Measurements from ENCODE around the gene CCDC9. TPM values are rescaled to one million over a fixed set of nuclear protein-coding genes. Genes with fewer than 3 reads are reported as not detected.

CCDC9 gene
- total and polyA plus RNA-seq, 2 of the 13 experiments (the other 11 are each of a cell fraction or from before 2014, with no cell fraction given), result 2.9 to 6.3 TPM

GRCh38 chr19:47227352-47228167, 28.8 kb upstream of the CCDC9 start (continued):
- peak; percentile 69 for TF ChIP-seq BCL6 (CRISPR knock-in tag; IDR thresholded peaks at IDR 0.05)
- peak; percentile 14; the same call in 1 of the 2 replicates for TF ChIP-seq SKIL (CRISPR knock-in tag; IDR thresholded peaks at IDR 0.05; ENCODE audit: borderline replicate concordance)
- no peak for TF ChIP-seq ZFP36L1 (CRISPR knock-in tag; IDR thresholded peaks at IDR 0.05)
- TF ChIP-seq, protein P1, sequence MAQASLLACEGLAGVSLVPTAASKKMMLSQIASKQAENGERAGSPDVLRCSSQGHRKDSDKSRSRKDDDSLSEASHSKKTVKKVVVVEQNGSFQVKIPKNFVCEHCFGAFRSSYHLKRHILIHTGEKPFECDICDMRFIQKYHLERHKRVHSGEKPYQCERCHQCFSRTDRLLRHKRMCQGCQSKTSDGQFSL (CRISPR knock-in tag; IDR thresholded peaks at IDR 0.05), result peak; percentile 96
- TF ChIP-seq PITX1 (CRISPR knock-in tag; IDR thresholded peaks at IDR 0.05), result no peak
- no peak for TF ChIP-seq FLYWCH1 (CRISPR knock-in tag; IDR thresholded peaks at IDR 0.05)
- peak; percentile 21; the same call in 1 of the 2 replicates for TF ChIP-seq FOXO1 (CRISPR knock-in tag; IDR thresholded peaks at IDR 0.05)
- no peak for TF ChIP-seq ZNF143 (CRISPR knock-in tag; IDR thresholded peaks at IDR 0.05)
- peak; percentile 99 for TF ChIP-seq ZMYM3 (CRISPR knock-in tag; IDR thresholded peaks at IDR 0.05)
- no peak for TF ChIP-seq ZNF101 (CRISPR knock-in tag; IDR thresholded peaks at IDR 0.05; ENCODE audit: borderline replicate concordance, low read depth)
- TF ChIP-seq HNRNPH1 (optimal IDR thresholded peaks at IDR 0.05; ENCODE audit: low read depth, low read length), result peak; percentile 63
- peak; percentile 79; the same call in 1 of the 2 replicates for TF ChIP-seq ZNF788 (CRISPR knock-in tag; IDR thresholded peaks at IDR 0.05; ENCODE audit: borderline replicate concordance)
- 0 out of 2 replicates have a peak, but pooled peaks have one; percentile 3 for TF ChIP-seq RFX5 (IDR thresholded peaks at IDR 0.05; ENCODE audit: low read depth, low read length)
- no peak for TF ChIP-seq ZNF414 (CRISPR knock-in tag; IDR thresholded peaks at IDR 0.05)
- TF ChIP-seq THAP9 (CRISPR knock-in tag; IDR thresholded peaks at IDR 0.05; ENCODE audit: borderline replicate concordance), result peak; percentile 19; the same call in 1 of the 2 replicates
- TF ChIP-seq FOXK2 (IDR thresholded peaks at IDR 0.05), result no peak
- 0 out of 2 replicates have a peak, but pooled peaks have one; percentile 21 for TF ChIP-seq ZNF256 (CRISPR knock-in tag; conservative IDR thresholded peaks at IDR 0.05)
- no peak for TF ChIP-seq ZNF768 (CRISPR knock-in tag; IDR thresholded peaks at IDR 0.05)
- TF ChIP-seq, protein P2, sequence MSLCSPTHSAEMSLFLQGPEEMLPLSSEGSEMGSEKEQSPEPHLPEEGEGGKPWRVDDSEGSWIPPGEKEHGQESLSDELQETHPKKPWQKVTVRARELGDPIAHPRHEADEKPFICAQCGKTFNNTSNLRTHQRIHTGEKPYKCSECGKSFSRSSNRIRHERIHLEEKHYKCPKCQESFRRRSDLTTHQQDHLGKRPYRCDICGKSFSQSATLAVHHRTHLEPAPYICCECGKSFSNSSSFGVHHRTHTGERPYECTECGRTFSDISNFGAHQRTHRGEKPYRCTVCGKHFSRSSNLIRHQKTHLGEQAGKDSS (CRISPR knock-in tag; IDR thresholded peaks at IDR 0.05; ENCODE audit: borderline replicate concordance, low read depth), result peak; percentile 23; the same call in 1 of the 2 replicates
- no peak for TF ChIP-seq TBL1XR1 (IDR thresholded peaks at IDR 0.05; ENCODE audit: borderline replicate concordance, low read length, partially characterized antibody)
- TF ChIP-seq MTF2 (CRISPR knock-in tag; IDR thresholded peaks at IDR 0.05; ENCODE audit: borderline replicate concordance), result no peak
- TF ChIP-seq ATF7 (IDR thresholded peaks at IDR 0.05), result no peak
- TF ChIP-seq ATF7 (CRISPR knock-in tag; IDR thresholded peaks at IDR 0.05), result peak; percentile 23; the same call in 1 of the 2 replicates
- 0 out of 2 replicates have a peak, but pooled peaks have one; percentile 26 for TF ChIP-seq ZNF354B (CRISPR knock-in tag; IDR thresholded peaks at IDR 0.05)
